ENCODE data around the gene EHF.

The EHF gene

GRCh38 chr11:34632105-34632791 lies 11.4 kb downstream of the EHF start:
- TF ChIP-seq CTCF (IDR thresholded peaks at IDR 0.05), result no peak
- H3K36me3 ChIP-seq, result no peaks in the 10 kb centered on the region
- H3K27ac ChIP-seq, result no peak overlapping the region
- intact Hi-C loops (cut with DNase I; ENCODE audit: low total_unique reads), result no loop called here
- no peak overlapping the region for H3K4me3 ChIP-seq
- H3K27me3 ChIP-seq, result no peaks in the 10 kb centered on the region
- no peaks in the 10 kb centered on the region for H3K9me3 ChIP-seq
- no peak for DNase-seq
- H3K4me1 ChIP-seq, result peaks cover 0 to 24% (median 2%) of the 10 kb centered on the region in 4 donors

- no peak overlapping the region for H3K27ac ChIP-seq
- H3K9me3 ChIP-seq, result no peaks in the 10 kb centered on the region
- no peak overlapping the region for H3K4me3 ChIP-seq
- TF ChIP-seq CTCF (IDR thresholded peaks at IDR 0.05), result no peak
- no peaks in the 10 kb centered on the region for H3K27me3 ChIP-seq
- no peaks in the 10 kb centered on the region for H3K36me3 ChIP-seq
- intact Hi-C loops (cut with DNase I; ENCODE audit: low total_unique reads), result no loop called here
- H3K4me1 ChIP-seq, result peaks cover 0 to 24% (median 2%) of the 10 kb centered on the region in 4 donors
- no peak for DNase-seq
These were observed 12.7 kb downstream of the EHF start for GRCh38 chr11:34633640-34633989.

- no peak overlapping the region for H3K27ac ChIP-seq
- no peak overlapping the region for H3K4me3 ChIP-seq
- H3K27me3 ChIP-seq, result no peaks in the 10 kb centered on the region
- no peak for DNase-seq
- H3K36me3 ChIP-seq, result no peaks in the 10 kb centered on the region
- H3K9me3 ChIP-seq, result no peaks in the 10 kb centered on the region
- peaks cover 0 to 24% (median 2%) of the 10 kb centered on the region in 4 donors for H3K4me1 ChIP-seq
- TF ChIP-seq CTCF (IDR thresholded peaks at IDR 0.05), result no peak
- intact Hi-C loops (cut with DNase I; ENCODE audit: low total_unique reads), result no loop called here
These were observed 13.2 kb downstream of the EHF start for GRCh38 chr11:34633990-34634693.

DNA sequence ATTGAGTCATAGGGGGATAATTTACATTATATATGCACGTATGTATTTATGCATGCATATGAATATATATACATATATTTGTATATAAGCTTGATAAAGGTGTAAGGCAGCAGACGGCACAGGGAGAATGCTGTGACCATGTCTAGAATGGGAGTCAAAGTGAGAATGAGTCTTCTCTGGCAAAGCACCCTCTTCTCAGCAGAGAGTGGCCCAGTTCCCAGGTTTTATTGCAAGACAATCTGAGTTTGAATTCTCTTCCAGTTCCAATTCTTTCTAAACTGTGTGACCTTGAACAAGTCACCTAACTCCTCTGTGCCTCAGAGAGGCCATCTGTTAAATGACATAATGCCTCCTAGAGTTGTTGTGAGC lies 13.8 kb downstream of the EHF start:
- H3K27ac ChIP-seq, result no peak overlapping the region
- H3K27me3 ChIP-seq, result no peaks in the 10 kb centered on the region
- no peak for TF ChIP-seq CTCF (IDR thresholded peaks at IDR 0.05)
- DNase-seq, result no peak
- H3K4me1 ChIP-seq, result peaks cover 0 to 24% (median 3%) of the 10 kb centered on the region in 4 donors
- no peak overlapping the region for H3K4me3 ChIP-seq
- no peaks in the 10 kb centered on the region for H3K36me3 ChIP-seq
- H3K9me3 ChIP-seq, result no peaks in the 10 kb centered on the region
- intact Hi-C loops (cut with DNase I; ENCODE audit: low total_unique reads), result no loop called here

DNA sequence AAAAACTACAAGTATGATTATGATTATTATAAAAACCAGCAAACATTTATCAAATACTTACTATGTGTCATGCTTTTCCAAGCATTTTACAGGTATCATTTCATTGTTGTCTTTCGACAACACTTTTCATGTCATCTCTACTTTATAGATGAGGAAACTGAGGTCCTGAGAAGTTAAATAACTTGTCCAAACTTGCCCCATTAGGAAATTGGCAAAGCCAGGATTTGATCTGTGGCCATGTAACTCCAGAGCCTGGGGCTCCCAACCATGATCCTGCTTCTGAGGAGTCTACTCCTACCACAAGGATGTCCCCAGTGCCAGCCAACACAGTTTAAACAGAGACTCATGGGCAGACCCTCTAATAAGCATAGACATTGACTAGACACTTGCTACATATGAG lies 15.2 kb downstream of the EHF start:
- H3K36me3 ChIP-seq, result no peaks in the 10 kb centered on the region
- H3K27ac ChIP-seq, result no peak overlapping the region
- TF ChIP-seq CTCF (IDR thresholded peaks at IDR 0.05), result no peak
- DNase-seq, result no peak
- intact Hi-C loops (cut with DNase I; ENCODE audit: low total_unique reads), result no loop called here
- peaks cover 0 to 24% (median 4%) of the 10 kb centered on the region in 4 donors for H3K4me1 ChIP-seq
- H3K27me3 ChIP-seq, result no peaks in the 10 kb centered on the region
- no peaks in the 10 kb centered on the region for H3K9me3 ChIP-seq
- H3K4me3 ChIP-seq, result no peak overlapping the region

All from tibial artery (tissue), 4 donors.